ENCODE results near the gene ATP6AP1.

Gene ATP6AP1

DNA sequence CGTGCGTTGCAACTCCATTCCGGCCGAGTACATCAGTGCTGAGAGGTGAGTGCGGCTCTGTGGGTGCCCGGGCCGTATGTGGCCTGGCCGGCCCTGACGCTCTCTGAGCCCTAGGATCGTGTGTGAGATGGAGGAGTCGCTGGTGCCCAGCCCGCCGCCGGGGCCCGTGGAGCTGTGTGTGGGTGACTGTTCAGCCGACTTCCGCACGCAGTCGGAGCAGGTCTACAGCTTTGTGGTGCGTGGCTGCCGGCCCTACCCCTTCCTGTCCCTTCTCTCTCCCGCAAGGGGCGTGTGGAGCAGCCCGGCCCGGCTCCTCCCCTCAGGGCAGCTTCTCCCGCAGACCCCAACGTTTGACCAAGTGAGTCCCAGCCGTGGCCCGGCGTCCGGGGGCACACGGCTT, 37.6 kb downstream of the ATP6AP1 start:
- Histone ChIP-seq H3K79me2 (ENCODE audit: control insufficient read depth, low read length) (no peaks in the 10 kb centered on the region), H3K4me3 (ENCODE audit: low read length) (no peak overlapping the region), H3K9me3 (ENCODE audit: control insufficient read depth, insufficient read depth, low read length) (no peaks in the 10 kb centered on the region), H3K9me2 (replicated peaks; ENCODE audit: control insufficient read depth, low read length) (no peaks in the 10 kb centered on the region), H3K4me2 (ENCODE audit: low read length) (no peak overlapping the region), H3F3A (ENCODE audit: control insufficient read depth, insufficient read depth) (no peaks in the 10 kb centered on the region), H3K27me3 (ENCODE audit: control insufficient read depth, low read length) (no peaks in the 10 kb centered on the region), H3K4me1 (ENCODE audit: control insufficient read depth, low read length) (no peaks in the 10 kb centered on the region), H4K20me1 (ENCODE audit: control insufficient read depth, insufficient read depth, low read depth, low read length) (no peaks in the 10 kb centered on the region), H3K36me3 (ENCODE audit: control insufficient read depth, low read length) (no peaks in the 10 kb centered on the region; the same call in 1 of the 2 replicates), H3K27ac (ENCODE audit: low read depth, low read length) (no peak overlapping the region)
- no peak for TF ChIP-seq EZH2phosphoT487 (IDR thresholded peaks at IDR 0.05; ENCODE audit: borderline replicate concordance, low read length)
- TF ChIP-seq, protein P1, sequence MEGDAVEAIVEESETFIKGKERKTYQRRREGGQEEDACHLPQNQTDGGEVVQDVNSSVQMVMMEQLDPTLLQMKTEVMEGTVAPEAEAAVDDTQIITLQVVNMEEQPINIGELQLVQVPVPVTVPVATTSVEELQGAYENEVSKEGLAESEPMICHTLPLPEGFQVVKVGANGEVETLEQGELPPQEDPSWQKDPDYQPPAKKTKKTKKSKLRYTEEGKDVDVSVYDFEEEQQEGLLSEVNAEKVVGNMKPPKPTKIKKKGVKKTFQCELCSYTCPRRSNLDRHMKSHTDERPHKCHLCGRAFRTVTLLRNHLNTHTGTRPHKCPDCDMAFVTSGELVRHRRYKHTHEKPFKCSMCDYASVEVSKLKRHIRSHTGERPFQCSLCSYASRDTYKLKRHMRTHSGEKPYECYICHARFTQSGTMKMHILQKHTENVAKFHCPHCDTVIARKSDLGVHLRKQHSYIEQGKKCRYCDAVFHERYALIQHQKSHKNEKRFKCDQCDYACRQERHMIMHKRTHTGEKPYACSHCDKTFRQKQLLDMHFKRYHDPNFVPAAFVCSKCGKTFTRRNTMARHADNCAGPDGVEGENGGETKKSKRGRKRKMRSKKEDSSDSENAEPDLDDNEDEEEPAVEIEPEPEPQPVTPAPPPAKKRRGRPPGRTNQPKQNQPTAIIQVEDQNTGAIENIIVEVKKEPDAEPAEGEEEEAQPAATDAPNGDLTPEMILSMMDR (IDR thresholded peaks at IDR 0.05; ENCODE audit: low read depth, low read length, poor library complexity, severe bottlenecking): no peak

- Histone ChIP-seq H3K27ac (ENCODE audit: low read depth, low read length) (no peak overlapping the region), H3K9me2 (replicated peaks; ENCODE audit: control insufficient read depth, low read length) (no peaks in the 10 kb centered on the region), H3F3A (ENCODE audit: control insufficient read depth, insufficient read depth) (no peaks in the 10 kb centered on the region), H3K79me2 (ENCODE audit: control insufficient read depth, low read length) (no peaks in the 10 kb centered on the region), H3K27me3 (ENCODE audit: control insufficient read depth, low read length) (no peaks in the 10 kb centered on the region), H3K4me2 (ENCODE audit: low read length) (no peak overlapping the region), H3K9me3 (ENCODE audit: control insufficient read depth, insufficient read depth, low read length) (no peaks in the 10 kb centered on the region), H3K36me3 (ENCODE audit: control insufficient read depth, low read length) (no peaks in the 10 kb centered on the region; the same call in 1 of the 2 replicates), H4K20me1 (ENCODE audit: control insufficient read depth, insufficient read depth, low read depth, low read length) (no peaks in the 10 kb centered on the region), H3K4me1 (ENCODE audit: control insufficient read depth, low read length) (no peaks in the 10 kb centered on the region), H3K4me3 (ENCODE audit: low read length) (no peak overlapping the region)
- TF ChIP-seq, protein P1 (IDR thresholded peaks at IDR 0.05; ENCODE audit: low read depth, low read length, poor library complexity, severe bottlenecking): no peak
- TF ChIP-seq EZH2phosphoT487 (IDR thresholded peaks at IDR 0.05; ENCODE audit: borderline replicate concordance, low read length): no peak
Measured at GRCh38 chrX:154466907-154467306, 38.4 kb downstream of the ATP6AP1 start.

DNA sequence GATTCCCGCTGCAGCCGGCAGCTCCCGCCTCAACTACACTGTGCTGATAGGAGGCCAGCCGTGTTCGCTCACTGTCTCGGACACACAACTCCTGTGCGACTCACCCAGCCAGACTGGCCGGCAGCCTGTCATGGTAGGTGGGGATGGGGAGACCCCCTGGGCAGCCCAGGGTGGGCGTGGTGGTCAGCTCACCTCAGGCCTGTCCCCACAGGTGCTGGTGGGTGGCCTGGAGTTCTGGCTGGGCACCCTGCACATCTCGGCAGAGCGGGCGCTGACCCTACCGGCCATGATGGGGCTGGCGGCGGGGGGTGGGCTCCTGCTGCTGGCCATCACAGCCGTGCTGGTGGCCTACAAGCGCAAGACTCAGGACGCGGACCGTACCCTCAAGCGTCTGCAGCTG, 39.1 kb downstream of the ATP6AP1 start:
- H3K4me2 ChIP-seq (ENCODE audit: low read length): no peak overlapping the region
- H3K27me3 ChIP-seq (ENCODE audit: control insufficient read depth, low read length): no peaks in the 10 kb centered on the region
- no peaks in the 10 kb centered on the region; the same call in 1 of the 2 replicates for H3K36me3 ChIP-seq (ENCODE audit: control insufficient read depth, low read length)
- H3K27ac ChIP-seq (ENCODE audit: low read depth, low read length): no peak overlapping the region
- H3K9me3 ChIP-seq (ENCODE audit: control insufficient read depth, insufficient read depth, low read length): no peaks in the 10 kb centered on the region
- H3K4me1 ChIP-seq (ENCODE audit: control insufficient read depth, low read length): no peaks in the 10 kb centered on the region
- no peaks in the 10 kb centered on the region for H3F3A ChIP-seq (ENCODE audit: control insufficient read depth, insufficient read depth)
- TF ChIP-seq, protein P1 (IDR thresholded peaks at IDR 0.05; ENCODE audit: low read depth, low read length, poor library complexity, severe bottlenecking): no peak
- no peaks in the 10 kb centered on the region for H3K9me2 ChIP-seq (replicated peaks; ENCODE audit: control insufficient read depth, low read length)
- no peak overlapping the region for H3K4me3 ChIP-seq (ENCODE audit: low read length)
- no peaks in the 10 kb centered on the region for H3K79me2 ChIP-seq (ENCODE audit: control insufficient read depth, low read length)
- H4K20me1 ChIP-seq (ENCODE audit: control insufficient read depth, insufficient read depth, low read depth, low read length): no peaks in the 10 kb centered on the region

GRCh38 chrX:154468217-154468616, 39.7 kb downstream of the ATP6AP1 start:
- TF ChIP-seq EZH2phosphoT487 (IDR thresholded peaks at IDR 0.05; ENCODE audit: borderline replicate concordance, low read length): no peak
- TF ChIP-seq, protein P1 (IDR thresholded peaks at IDR 0.05; ENCODE audit: low read depth, low read length, poor library complexity, severe bottlenecking): no peak
- H3K9me3 ChIP-seq (ENCODE audit: control insufficient read depth, insufficient read depth, low read length): no peaks in the 10 kb centered on the region

More at GRCh38 chrX:154468217-154468616, 39.7 kb downstream of the ATP6AP1 start:
- H3K27me3 ChIP-seq (ENCODE audit: control insufficient read depth, low read length): no peaks in the 10 kb centered on the region
- no peaks in the 10 kb centered on the region for H3K9me2 ChIP-seq (replicated peaks; ENCODE audit: control insufficient read depth, low read length)
- no peaks in the 10 kb centered on the region for H3F3A ChIP-seq (ENCODE audit: control insufficient read depth, insufficient read depth)
- no peak overlapping the region for H3K27ac ChIP-seq (ENCODE audit: low read depth, low read length)
- H4K20me1 ChIP-seq (ENCODE audit: control insufficient read depth, insufficient read depth, low read depth, low read length): no peaks in the 10 kb centered on the region
- H3K79me2 ChIP-seq (ENCODE audit: control insufficient read depth, low read length): no peaks in the 10 kb centered on the region
- H3K4me1 ChIP-seq (ENCODE audit: control insufficient read depth, low read length): no peaks in the 10 kb centered on the region
- H3K36me3 ChIP-seq (ENCODE audit: control insufficient read depth, low read length): no peaks in the 10 kb centered on the region; the same call in 1 of the 2 replicates
- H3K4me2 ChIP-seq (ENCODE audit: low read length): no peak overlapping the region
- H3K4me3 ChIP-seq (ENCODE audit: low read length): no peak overlapping the region

Measured in DOHH2 (cell line).